Measurements from ENCODE around the gene MIPEP.
A peak's percentile ranks its signal among the peaks of the same experiment; 100 is the strongest.

The MIPEP gene

GRCh38 chr13:23776698-23777574, 112.3 kb downstream of the MIPEP start:
- H3K4me3 ChIP-seq (ENCODE audit: low read length): peak overlapping the region; percentile 37
- TF ChIP-seq CTCF (IDR thresholded peaks at IDR 0.05; ENCODE audit: low read depth, low read length): no peak

GRCh38 chr13:23772717-23773116, 116.5 kb downstream of the MIPEP start:
- H3K79me2 ChIP-seq (ENCODE audit: low read length): no peaks in the 10 kb centered on the region
- TF ChIP-seq EZH2phosphoT487 (IDR thresholded peaks at IDR 0.05; ENCODE audit: low read depth) (no peak), CTCF (IDR thresholded peaks at IDR 0.05; ENCODE audit: low read depth, low read length) (no peak)
- H3K9ac ChIP-seq (ENCODE audit: low read length): no peak overlapping the region
- H3K36me3 ChIP-seq (replicated peaks; ENCODE audit: low read depth, low read length): no peaks in the 10 kb centered on the region
- H2AFZ ChIP-seq (ENCODE audit: low read depth, low read length): no peak overlapping the region
- no peaks in the 10 kb centered on the region for H4K20me1 ChIP-seq (ENCODE audit: insufficient read depth, low read length)
- H3K4me3 ChIP-seq (ENCODE audit: low read length): no peak overlapping the region
- no peak overlapping the region for H3K27ac ChIP-seq (ENCODE audit: low read length)
- no peaks in the 10 kb centered on the region for H3K9me3 ChIP-seq (ENCODE audit: insufficient read depth, low read length)
- H3K4me2 ChIP-seq (ENCODE audit: low read length): no peak overlapping the region
- H3K27me3 ChIP-seq (ENCODE audit: low read depth, low read length): no peaks in the 10 kb centered on the region
- peaks cover 53% of the 10 kb centered on the region for H3K4me1 ChIP-seq (ENCODE audit: low read length)

More at GRCh38 chr13:23776698-23777574, 112.3 kb downstream of the MIPEP start:
- Histone ChIP-seq H3K4me1 (ENCODE audit: low read length) (peaks cover 26% of the 10 kb centered on the region), H3K36me3 (replicated peaks; ENCODE audit: low read depth, low read length) (no peaks in the 10 kb centered on the region), H4K20me1 (ENCODE audit: insufficient read depth, low read length) (no peaks in the 10 kb centered on the region), H3K27ac (ENCODE audit: low read length) (peak overlapping the region; percentile 38; the same call in 1 of the 2 replicates), H2AFZ (ENCODE audit: low read depth, low read length) (no peak overlapping the region), H3K27me3 (ENCODE audit: low read depth, low read length) (no peaks in the 10 kb centered on the region), H3K9me3 (ENCODE audit: insufficient read depth, low read length) (no peaks in the 10 kb centered on the region), H3K9ac (ENCODE audit: low read length) (peak overlapping the region; percentile 10; the same call in 1 of the 2 replicates), H3K79me2 (ENCODE audit: low read length) (no peaks in the 10 kb centered on the region), H3K4me2 (ENCODE audit: low read length) (peak overlapping the region; percentile 67)

- Histone ChIP-seq H3K4me1 (ENCODE audit: low read length) (peaks cover 46% of the 10 kb centered on the region), H3K27me3 (ENCODE audit: low read depth, low read length) (no peaks in the 10 kb centered on the region), H3K9me3 (ENCODE audit: insufficient read depth, low read length) (no peaks in the 10 kb centered on the region), H3K4me3 (ENCODE audit: low read length) (peak overlapping the region; percentile 19; the same call in 1 of the 2 replicates), H3K4me2 (ENCODE audit: low read length) (peak overlapping the region; percentile 55), H3K79me2 (ENCODE audit: low read length) (no peaks in the 10 kb centered on the region), H3K27ac (ENCODE audit: low read length) (no peak overlapping the region), H2AFZ (ENCODE audit: low read depth, low read length) (no peak overlapping the region), H3K36me3 (replicated peaks; ENCODE audit: low read depth, low read length) (no peaks in the 10 kb centered on the region), H3K9ac (ENCODE audit: low read length) (no peak overlapping the region), H4K20me1 (ENCODE audit: insufficient read depth, low read length) (no peaks in the 10 kb centered on the region)
- TF ChIP-seq CTCF (IDR thresholded peaks at IDR 0.05; ENCODE audit: low read depth, low read length) (no peak), EZH2phosphoT487 (IDR thresholded peaks at IDR 0.05; ENCODE audit: low read depth) (no peak)
These were observed 117.2 kb downstream of the MIPEP start for GRCh38 chr13:23771956-23772355.

- Histone ChIP-seq H4K20me1 (ENCODE audit: insufficient read depth, low read length) (no peaks in the 10 kb centered on the region), H3K4me1 (ENCODE audit: low read length) (peaks cover 42% of the 10 kb centered on the region), H3K4me3 (ENCODE audit: low read length) (peak overlapping the region; percentile 19; the same call in 1 of the 2 replicates), H3K9me3 (ENCODE audit: insufficient read depth, low read length) (no peaks in the 10 kb centered on the region), H3K27ac (ENCODE audit: low read length) (no peak overlapping the region), H3K9ac (ENCODE audit: low read length) (no peak overlapping the region), H3K36me3 (replicated peaks; ENCODE audit: low read depth, low read length) (no peaks in the 10 kb centered on the region), H3K79me2 (ENCODE audit: low read length) (no peaks in the 10 kb centered on the region), H3K27me3 (ENCODE audit: low read depth, low read length) (no peaks in the 10 kb centered on the region), H2AFZ (ENCODE audit: low read depth, low read length) (no peak overlapping the region), H3K4me2 (ENCODE audit: low read length) (peak overlapping the region; percentile 55)
- TF ChIP-seq EZH2phosphoT487 (IDR thresholded peaks at IDR 0.05; ENCODE audit: low read depth) (no peak), CTCF (IDR thresholded peaks at IDR 0.05; ENCODE audit: low read depth, low read length) (no peak)
These were observed 117.6 kb downstream of the MIPEP start for GRCh38 chr13:23771552-23771951.
